ENCODE data around the gene MAP2K6.
"Not testable (repeated sequence)": the region's sequence is repeated elsewhere in the genome, so short reads cannot be mapped to it uniquely, and the experiment has no call there.

The MAP2K6 gene

DNA sequence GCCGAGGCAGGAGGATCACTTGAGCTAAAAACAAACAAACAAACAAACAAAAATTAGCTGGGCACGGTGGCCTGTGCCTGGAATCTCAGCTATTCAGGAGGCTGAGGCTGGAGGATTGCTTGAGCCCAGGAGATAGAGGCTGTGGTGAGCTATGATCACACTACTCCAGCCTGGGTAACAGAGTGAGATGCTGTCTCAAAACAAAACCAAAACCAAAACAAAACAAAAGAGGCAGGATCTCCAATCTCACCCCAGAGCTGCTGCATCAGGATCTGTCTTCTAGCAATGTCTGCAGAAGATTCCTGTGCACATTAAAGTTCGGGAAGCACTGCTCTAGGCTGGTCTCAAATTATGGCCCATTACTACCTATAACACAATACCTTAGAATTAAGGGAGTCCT is 43.1 kb downstream of the MAP2K6 start:
- DNase-seq (ENCODE audit: low spot score): no peak

DNA sequence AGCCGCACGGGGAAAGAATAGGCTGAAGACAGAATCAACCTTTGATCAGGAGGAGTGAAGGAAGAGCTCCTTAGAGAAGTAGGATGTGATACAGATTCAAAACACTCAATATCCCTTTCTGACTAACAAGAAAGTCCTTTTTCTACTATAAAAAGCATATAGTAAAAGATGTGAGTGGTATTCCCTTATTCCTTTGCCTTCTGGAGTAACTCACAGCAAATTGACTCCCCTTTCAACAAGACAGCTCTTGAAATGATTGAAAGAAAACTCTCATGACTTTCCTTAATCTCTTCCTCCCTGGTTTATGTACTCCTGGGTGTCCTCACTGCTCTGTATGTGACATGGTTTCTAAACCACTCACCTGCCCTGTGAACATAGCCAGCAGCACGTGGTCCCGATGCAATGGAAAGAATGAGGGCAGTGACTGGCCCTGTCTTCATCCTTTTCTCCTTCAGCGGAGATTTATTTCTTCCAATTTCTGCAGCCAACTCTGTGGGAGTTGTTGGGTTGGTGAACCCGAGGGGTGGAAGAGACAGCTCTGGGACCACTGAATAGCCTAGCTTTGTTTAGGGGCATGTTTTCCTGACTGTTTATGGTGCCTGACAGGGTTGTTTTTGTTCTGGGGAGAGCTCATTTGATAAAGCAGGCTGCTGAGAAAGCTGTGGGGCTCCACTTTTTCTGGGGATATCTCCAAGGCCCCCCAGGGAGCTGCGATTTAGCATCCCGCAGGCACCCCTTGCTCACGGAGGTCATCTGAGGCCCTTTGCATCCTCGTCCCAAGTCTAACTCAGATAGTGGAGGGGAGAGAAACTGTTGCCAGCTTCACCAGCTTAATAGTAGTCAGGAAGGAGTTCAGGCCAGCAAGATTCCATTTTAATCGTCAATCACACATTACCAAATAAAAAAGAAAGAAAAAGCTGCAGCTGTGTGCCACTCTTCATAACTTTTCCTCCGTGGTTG is 46.7 kb downstream of the MAP2K6 start:
- DNase-seq (ENCODE audit: low spot score): no peak

GRCh38 chr17:69461951-69462369 is 47.5 kb downstream of the MAP2K6 start:
- DNase-seq (ENCODE audit: low spot score): no peak

GRCh38 chr17:69462882-69463281 is 48.4 kb downstream of the MAP2K6 start:
- DNase-seq (ENCODE audit: low spot score): no peak

DNA sequence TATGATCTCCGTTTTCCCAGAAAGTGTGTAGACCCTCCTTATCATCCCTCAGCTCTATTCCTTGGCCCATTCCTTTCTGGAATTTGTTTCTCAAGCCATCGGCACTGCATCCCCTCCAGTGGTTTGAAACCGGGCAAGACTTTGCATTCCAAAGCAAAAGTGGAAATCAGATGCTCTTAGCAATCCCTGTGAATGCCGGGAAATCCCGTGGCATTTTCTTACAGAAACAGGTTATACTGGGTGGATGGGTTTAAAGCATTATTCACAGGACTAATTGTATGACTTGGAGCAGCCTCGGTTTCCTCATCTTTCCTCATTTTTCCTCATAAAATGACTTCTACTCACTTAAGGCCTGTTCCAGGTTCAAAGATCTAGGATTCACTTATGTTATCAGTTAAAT is 52.0 kb downstream of the MAP2K6 start:
- no peak for DNase-seq (ENCODE audit: low spot score)

DNA sequence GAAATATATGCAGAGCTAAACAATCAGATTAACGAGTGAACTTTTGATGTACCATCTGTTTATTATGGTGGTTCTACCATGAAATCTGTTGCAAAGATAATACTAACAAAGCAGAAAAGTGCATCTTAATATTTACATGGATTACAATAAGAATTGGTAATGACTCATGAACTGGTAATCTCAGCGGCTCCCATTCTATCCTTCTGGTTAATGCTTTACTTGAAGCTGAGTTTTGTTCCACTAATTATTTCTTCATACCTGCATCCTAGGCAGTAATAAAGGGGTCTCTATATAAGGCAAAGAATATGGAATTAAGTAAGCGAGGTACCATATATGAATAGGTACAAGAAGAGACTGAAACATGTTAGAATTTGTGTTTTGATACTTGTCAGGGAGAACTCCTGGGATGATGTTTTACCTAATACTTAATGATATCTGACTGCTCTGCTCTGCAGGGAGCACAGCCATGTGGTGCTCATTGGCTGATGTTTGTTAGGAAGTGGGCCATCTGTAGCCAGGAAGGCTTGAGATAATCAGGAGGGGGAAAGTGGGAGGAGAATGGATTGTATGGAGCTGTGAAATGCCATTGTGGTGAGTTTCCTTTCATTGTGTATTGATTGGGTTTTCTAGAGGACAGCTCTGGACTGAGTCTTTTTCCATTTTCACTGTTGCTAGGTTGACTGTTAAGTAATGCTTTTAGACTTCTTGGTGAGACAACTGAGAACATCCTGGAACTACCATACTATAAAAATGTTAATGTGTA is 52.6 kb downstream of the MAP2K6 start:
- DNase-seq (ENCODE audit: low spot score): no peak

- DNase-seq (ENCODE audit: low spot score): no peak
Measured at GRCh38 chr17:69468207-69468606, 53.7 kb downstream of the MAP2K6 start.

- no peak for DNase-seq (ENCODE audit: low spot score)
Measured at GRCh38 chr17:69470702-69471101, 56.2 kb downstream of the MAP2K6 start.

GRCh38 chr17:69471406-69471805 is 56.9 kb downstream of the MAP2K6 start:
- no peak for DNase-seq (ENCODE audit: low spot score)

DNA sequence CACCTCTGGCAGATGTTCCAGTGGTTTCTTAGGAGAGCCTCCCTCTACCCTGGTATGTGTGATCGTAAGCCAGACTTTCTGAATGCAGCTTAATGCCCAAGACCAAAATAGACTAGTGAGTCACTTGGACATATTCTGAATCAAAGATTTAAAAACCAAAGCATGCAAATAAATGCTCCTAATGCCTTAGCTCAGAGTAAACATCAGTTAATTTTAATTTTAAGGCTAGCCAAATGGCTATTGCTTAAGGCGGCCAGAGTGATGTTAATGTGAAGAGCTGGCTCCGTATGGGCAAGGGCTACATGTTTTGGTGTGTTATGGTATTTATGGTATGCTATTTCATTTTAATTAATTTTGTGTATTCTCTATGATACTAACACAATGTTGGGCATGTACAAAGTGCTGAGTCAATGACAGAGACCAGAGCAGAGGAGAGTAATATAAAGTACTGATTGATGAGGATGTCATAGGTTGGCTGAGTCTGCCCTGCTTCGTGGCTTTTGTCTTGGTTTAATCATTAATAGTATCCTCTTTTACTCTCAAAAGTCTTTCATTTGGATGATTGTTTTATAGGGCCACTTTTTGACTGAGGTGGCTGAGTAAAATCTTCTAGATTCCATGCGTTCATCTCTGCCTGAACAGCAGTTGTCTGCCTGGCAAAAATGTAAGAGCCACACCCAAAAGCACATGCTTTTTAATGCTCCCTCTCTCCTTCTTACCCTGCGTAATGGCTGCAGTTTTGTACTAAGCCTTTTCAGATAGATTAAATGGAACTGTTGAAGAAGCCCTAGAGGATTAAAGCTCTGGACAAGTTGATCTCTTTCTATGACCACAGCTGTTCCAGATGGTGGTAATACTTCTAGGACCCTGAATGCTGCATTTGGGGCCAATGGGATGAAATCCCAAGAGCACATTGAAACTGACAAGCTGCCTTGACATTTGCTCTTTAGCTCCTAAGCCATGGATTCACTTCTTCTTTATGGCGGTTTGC is 59.6 kb downstream of the MAP2K6 start:
- no peak for DNase-seq (ENCODE audit: low spot score)

GRCh38 chr17:69477204-69477902 is 62.9 kb downstream of the MAP2K6 start:
- no peak for DNase-seq (ENCODE audit: low spot score)

- DNase-seq (ENCODE audit: low spot score): no peak
Measured at GRCh38 chr17:69477903-69478266, 63.4 kb downstream of the MAP2K6 start.

GRCh38 chr17:69478916-69479315 is 64.4 kb downstream of the MAP2K6 start:
- DNase-seq (ENCODE audit: low spot score): no peak

DNA sequence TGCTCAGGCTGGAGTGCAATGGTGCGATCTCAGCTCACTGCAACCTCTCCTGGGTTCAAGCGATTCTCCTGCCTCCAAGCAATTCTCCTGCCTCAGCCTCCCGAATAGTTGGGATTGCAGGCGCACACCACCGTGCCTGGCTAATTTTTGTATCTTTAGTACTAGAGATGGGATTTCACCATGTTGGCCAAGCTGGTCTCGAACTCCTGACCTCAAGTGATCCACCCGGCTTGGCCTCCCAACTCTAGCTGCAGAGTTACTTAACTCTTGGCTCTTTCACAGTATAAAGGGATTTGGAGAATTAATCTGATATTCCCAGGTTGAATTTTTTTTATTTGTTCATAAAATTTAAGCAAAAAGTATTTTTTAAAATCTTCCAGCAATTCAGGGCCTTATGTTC is 65.3 kb downstream of the MAP2K6 start:
- not testable (repeated sequence) for DNase-seq (ENCODE audit: low spot score)

GRCh38 chr17:69480245-69480644 is 65.7 kb downstream of the MAP2K6 start:
- DNase-seq (ENCODE audit: low spot score): no peak

- DNase-seq (ENCODE audit: low spot score): no peak
Measured at GRCh38 chr17:69485251-69485661, 70.8 kb downstream of the MAP2K6 start.

- no peak for DNase-seq (ENCODE audit: low spot score)
Measured at GRCh38 chr17:69485901-69486643, 71.6 kb downstream of the MAP2K6 start.

DNA sequence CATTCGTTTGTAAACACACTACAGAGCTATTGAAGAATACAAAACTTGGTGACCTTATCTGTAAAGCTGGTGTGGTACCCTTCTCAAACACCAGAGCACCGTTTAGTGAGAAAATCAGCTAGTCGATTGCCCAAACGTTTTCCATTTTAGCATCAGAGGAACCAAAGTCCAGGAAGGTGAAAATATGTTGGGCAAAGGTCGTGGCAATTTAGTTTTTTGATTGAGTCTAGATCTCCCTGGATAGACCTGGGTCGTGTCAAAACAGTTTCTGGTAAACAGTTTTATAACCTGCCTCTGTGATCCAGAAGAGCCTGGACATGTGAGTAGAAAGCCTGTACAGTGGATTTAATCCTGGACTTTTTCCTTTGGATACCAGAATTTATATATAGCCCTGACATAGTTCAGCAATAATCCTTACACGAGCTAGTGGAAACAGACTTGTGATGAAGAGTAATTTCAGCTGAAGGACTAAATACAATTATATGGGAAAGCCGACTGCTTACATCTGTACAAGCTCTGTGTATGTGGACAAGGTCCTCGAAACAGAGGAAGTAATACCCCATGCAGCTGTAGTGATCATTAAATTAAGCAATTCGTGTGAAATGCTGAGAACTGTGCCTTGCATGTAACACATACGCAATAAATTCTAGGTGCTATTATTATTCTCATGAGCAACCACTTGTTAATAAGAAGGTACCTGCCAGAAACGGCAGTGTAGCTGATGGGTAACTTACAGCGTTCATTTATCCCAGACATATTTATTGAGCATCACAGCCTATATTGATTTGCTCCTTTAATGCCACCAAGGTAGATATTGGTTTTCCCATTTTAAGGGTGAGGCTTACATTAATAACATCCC is 72.5 kb downstream of the MAP2K6 start:
- no peak for DNase-seq (ENCODE audit: low spot score)

DNA sequence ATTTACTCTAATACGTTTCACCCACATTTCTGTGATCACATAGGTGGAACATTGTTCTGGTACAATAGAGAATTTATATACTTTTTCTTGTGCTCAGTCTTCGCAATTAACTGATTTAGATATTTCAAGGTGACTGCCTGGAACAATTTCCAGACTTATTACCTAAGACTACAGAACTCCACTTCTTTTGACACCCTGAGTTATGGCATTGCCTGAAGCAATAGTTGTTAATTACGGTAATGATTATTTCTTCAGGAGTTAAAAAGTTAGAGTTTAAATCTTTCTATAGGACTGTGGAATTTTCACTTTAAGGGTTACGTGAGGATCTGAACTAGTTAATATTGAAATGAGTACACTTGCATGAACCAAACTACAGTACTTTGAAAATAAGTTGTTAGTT is 74.8 kb downstream of the MAP2K6 start:
- DNase-seq (ENCODE audit: low spot score): no peak
